NCI-H146 treated with DMSO at 0.1 percent for 48 hours (cell line): ENCODE measurements around the gene CASP8AP2.
"Not testable (repeated sequence)": the region's sequence is repeated elsewhere in the genome, so short reads cannot be mapped to it uniquely, and the experiment has no call there.

Experiments
- DNase-seq: peaks from one replicate; lab custom pipeline; 2025; ENCODE audit not compliant: unreplicated experiment; lab: John Stamatoyannopoulos, UW

The CASP8AP2 gene

GRCh38 chr6:89819336-89820130 lies 10.1 kb upstream of the CASP8AP2 start, which contains the start of gene MDN1:
TSS of gene MDN1 (minus strand) at chr6:89819794. CDS start at chr6:89819607, 187 bp downstream.
- peak; percentile 92 for DNase-seq

- DNase-seq, result no peak
These were observed 3.6 kb upstream of the CASP8AP2 start for GRCh38 chr6:89826029-89826528.

GRCh38 chr6:89828475-89828987 lies 1.1 kb upstream of the CASP8AP2 start:
- DNase-seq, result not testable (repeated sequence)

GRCh38 chr6:89828988-89829471 lies 650 bp upstream of the CASP8AP2 start:
- DNase-seq, result peak; percentile 39

- DNase-seq, result peak; percentile 26
These were observed 610 bp downstream of the CASP8AP2 start for GRCh38 chr6:89830170-89830809.

- DNase-seq, result no peak
These were observed 5.5 kb downstream of the CASP8AP2 start for GRCh38 chr6:89834884-89835792.

GRCh38 chr6:89836639-89837222 lies 7.1 kb downstream of the CASP8AP2 start:
- no peak for DNase-seq

- no peak for DNase-seq
These were observed 10.9 kb downstream of the CASP8AP2 start for GRCh38 chr6:89840538-89840937.

GRCh38 chr6:89842228-89842627 lies 12.5 kb downstream of the CASP8AP2 start:
- DNase-seq, result no peak

- DNase-seq, result no peak
These were observed 13.4 kb downstream of the CASP8AP2 start for GRCh38 chr6:89843070-89843469.

- DNase-seq, result not testable (repeated sequence)
These were observed 17.8 kb downstream of the CASP8AP2 start for GRCh38 chr6:89847513-89847912.

- DNase-seq, result no peak
These were observed 23.4 kb downstream of the CASP8AP2 start for GRCh38 chr6:89853068-89853467.

- no peak for DNase-seq
These were observed 28.4 kb downstream of the CASP8AP2 start for GRCh38 chr6:89858041-89858440.

- no peak for DNase-seq
These were observed 30.1 kb downstream of the CASP8AP2 start for GRCh38 chr6:89859744-89860143.

- DNase-seq, result no peak
These were observed 32.6 kb downstream of the CASP8AP2 start for GRCh38 chr6:89862273-89862672.

- no peak for DNase-seq
These were observed 33.0 kb downstream of the CASP8AP2 start for GRCh38 chr6:89862698-89863097.

- no peak for DNase-seq
These were observed 36.5 kb downstream of the CASP8AP2 start for GRCh38 chr6:89866024-89866678.

GRCh38 chr6:89873721-89874120 lies 44.0 kb downstream of the CASP8AP2 start:
- DNase-seq, result no peak

GRCh38 chr6:89874438-89874837 lies 44.8 kb downstream of the CASP8AP2 start:
- no peak for DNase-seq
